Stimulated activated CD8-positive, alpha-beta memory T cell treated with anti-CD3 and anti-CD28 coated beads, Interleukin-4, amount 100 ng/mL, for 24 hours (primary cell): Measurements from ENCODE around the gene ATP8A2.

Source experiments
- DNase-seq: peaks from one replicate; pipeline ENCODE4 v3.0.0-alpha.2; 2020; ENCODE audit warnings: low read depth

ATP8A2 gene

DNA sequence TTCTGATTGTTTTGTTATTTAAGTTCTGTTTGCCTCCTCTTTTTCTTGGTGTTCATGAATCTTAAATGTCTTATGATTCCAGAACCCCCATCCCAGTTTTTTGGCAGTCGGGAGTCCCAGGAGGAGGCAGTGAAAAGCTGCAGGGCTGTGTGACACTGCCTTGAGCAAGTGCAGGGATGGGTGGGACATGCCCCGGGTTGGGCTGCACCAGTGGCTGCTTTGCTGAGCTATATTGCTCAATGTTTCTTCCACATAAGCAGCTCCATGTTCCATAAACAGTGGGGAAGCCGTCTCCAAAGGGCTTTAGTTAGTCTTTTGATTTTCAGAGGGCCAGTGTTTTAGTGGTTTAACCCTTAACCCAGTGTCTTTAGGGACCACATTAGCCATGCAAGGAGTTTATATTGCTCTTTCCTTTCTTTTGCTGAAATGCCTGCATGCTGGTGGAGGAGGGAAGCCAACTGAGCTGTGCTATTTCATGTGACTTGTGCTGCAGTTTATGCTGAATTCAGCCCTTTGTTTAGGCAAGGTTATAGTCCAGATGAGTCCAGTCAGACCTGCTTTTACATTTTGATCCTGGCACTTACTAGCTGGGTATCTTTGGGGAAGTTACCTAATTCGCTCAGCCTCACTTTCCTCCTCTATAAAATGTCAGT is 13.1 kb downstream of the ATP8A2 start:
- no peak for DNase-seq

DNA sequence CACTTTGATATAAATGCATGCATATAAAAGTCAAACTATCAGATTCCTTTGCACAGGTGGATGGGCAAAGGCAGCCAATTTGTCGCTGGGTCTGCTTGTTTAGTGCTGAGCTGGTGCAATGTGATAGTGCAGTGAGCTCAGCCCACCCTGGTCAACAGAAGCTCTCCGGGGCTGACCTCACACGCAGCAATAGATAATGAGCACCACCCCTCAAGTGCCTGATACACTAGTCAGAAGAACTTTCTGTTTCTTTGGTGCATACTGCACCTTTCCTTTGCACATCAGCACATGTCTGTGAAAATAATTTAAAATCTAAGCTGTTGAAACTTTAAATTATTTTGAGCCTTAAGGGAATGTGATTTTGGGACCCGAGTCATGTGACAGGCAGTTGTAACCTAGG is 20.2 kb downstream of the ATP8A2 start:
- no peak for DNase-seq

DNA sequence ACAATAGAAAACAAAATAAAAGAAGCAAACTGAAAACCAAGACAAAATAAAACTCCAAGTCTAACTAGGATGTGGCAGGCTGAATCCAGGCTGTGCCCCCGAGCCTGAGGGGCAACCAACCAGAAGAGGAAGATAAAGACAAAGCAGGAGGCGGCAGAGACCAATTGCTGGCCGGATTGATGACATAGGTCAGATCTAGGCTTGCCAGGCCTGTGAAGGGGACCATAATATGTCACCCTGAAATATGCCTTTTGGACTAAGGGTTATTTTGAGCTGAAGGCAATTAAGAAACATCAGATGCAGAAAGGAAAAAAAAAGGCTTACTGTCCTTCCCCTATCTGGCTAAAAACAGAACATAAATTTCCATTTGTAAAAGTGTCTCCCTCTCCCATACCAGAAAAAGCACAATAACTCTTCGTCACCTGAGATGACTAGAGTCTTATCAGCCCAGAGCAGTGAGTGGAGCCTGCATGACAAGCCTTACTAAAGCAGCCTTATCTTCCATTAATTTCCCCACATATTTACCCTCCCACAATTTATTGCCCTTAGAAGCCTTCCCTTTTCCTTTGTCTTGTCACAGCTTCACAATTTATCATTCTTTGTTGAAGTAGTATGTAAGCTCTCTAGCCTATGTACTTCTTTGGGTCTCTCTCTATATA is 22.8 kb downstream of the ATP8A2 start:
- DNase-seq = no peak

DNA sequence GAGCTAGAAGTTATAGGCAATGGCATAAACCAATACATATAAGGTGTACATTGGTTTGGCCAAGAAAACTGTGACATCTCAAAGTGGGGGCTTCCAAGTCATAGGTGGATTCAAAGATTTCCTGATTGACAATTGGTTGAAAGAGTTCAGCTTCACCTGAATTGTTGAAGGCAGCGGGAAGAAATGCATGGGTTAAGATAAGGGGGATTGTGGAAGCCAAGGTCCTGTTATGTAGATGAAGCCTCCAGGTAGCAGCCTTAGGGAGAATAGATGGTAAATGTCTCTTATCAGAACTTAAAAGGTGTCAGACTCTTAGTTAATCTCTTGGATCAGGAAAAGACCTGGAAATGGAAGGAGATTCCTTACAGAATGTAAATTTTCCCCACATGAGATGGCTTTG is 26.0 kb downstream of the ATP8A2 start:
- DNase-seq = no peak

DNA sequence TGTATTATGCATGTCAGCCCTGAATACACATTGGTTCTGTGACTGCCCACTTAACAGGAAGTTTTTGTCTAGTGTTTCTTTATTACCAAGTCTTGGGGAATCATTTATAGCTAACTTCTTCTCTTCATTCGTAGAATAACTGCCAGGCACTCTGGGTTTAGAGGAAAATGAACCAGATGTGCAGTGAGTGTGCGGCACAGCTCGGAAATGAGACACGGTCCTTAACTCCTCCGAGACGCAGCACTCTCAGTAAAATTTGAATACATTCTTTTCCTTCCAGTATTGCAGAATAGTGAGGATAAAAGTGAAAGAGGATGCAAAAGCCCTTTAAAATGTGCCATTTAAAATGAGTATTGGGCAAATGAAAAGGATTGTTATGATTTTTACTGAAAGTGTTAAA is 29.2 kb downstream of the ATP8A2 start:
- no peak for DNase-seq

DNA sequence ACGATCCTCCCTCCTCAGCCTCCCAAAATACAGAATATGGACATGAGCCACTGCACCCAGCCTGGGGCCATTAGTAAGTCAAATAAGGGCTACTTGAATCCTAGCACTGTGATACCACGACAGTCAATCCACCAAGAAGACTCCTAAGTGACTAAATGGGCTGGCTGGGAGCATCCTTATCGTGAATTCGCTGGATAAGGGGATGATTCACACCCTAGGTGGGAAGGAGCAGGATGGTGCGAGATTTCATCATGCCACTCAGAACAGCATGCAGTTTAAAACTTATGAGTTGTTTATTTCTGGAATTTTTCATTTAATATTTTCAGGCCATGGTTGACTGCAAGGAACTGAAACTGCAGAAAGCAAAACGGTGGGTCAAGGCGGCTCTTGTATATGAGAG is 30.2 kb downstream of the ATP8A2 start:
- DNase-seq = no peak

DNA sequence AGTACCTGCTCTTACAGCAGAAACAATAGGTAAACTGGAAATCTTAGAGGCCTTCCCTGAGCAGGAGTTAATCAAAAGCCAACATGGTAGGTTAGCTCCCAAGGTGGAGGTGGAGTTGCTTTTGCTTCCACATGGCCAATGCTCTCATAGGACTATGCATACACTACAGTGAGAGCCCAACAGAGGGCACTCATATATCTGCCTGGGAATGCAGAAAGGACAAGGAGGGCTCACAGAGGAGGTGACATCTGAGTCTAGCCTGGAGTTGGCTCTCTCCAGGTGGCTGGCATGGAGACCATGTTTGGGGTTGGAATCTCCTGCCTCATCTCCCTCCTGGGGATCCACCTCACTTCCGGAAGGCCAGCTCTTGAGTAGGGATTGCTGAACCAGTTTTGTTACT is 34.6 kb downstream of the ATP8A2 start:
- DNase-seq = no peak

DNA sequence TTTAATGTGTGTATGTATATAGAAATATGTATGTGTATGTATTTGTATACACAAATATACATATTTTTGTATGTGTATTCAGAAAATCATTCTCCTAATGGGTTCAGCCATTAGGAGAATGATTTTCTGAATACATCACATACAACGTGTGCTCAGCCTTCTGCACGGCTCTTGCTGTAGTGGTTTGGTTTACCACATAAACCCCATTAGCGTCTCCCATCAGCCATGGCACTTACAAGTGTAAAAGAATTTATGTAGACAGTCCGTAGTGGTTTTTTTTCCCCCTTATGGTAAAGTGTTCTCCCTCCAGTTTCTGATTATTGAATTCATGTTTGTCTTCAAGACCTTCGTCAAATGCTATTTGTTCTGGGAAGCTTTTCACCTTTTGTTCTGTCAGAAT is 38.2 kb downstream of the ATP8A2 start:
- no peak for DNase-seq

DNA sequence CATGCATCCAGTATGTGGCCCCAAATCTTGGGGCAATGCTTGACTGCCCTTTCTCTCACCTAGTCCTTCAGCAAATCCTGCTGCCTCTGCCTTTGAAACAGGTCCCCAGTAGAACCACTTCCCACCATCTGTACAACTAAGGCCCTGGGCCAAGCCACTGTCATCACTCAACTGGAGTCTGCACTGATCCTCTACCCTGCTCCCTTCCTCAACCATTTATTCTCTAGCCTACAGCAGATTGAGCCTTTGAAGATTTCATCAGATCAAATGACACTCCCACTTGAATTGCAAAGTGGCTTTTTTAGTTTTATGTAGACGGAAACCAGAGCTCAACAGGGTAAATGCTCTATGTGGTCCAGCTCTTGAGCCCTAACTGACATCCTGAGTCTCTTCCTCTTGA is 43.5 kb downstream of the ATP8A2 start:
- no peak for DNase-seq

DNA sequence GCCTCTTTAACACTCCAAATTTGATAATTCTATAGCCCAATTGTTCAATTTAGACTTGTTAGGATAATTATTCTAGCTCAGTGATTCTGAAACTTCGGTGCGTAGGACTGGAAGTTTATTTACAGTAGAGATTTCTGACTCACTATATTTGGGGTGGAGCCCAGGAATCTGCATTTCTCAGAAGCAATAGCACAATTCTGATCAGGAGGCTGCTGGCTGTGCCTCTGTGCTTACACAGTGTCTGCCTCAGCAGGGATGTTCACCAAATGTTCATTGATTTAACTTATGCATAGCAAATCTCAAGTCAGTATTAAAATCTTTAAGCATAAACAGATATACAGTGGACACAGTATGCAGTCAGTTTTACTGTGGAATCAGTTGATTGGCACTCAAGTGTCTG is 45.8 kb downstream of the ATP8A2 start:
- DNase-seq = no peak

DNA sequence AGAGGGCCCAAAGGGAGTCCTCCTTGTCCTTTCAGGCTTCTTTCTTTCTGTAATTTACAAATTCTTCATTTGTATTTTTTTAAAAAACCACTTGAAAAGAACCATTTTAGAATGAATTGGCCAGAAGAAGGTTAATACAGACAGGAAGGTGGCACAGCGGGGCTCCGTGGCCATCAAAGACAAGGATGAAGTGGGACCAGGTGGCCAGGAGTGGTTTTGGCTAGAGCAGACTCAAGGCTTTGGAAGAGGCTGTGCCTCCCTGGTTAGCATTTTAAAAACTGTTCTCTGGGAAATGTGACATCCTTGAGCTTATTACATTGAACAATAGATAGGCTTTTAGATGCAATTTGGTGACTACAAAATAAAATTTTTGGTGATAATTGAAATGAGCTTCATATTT is 48.4 kb downstream of the ATP8A2 start:
- DNase-seq = no peak

DNA sequence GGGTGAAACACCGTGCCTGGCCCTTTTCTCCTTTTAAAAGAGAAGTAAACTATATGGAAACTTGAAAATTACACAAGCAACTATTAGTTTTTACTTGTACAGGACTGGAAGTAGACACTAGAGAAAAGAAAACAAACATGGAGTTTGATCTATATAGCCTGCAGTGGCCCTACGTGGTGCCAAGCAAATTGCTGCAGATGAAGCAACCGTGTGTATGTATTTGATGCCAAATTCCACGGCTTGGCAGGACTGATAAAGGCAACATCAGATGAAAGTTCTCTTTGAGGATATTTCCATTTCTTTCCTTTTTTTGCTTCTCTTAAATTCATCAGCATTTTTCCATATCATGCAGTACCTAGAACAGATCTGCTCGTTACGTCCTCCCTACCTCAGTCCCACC is 49.8 kb downstream of the ATP8A2 start:
- DNase-seq = no peak

DNA sequence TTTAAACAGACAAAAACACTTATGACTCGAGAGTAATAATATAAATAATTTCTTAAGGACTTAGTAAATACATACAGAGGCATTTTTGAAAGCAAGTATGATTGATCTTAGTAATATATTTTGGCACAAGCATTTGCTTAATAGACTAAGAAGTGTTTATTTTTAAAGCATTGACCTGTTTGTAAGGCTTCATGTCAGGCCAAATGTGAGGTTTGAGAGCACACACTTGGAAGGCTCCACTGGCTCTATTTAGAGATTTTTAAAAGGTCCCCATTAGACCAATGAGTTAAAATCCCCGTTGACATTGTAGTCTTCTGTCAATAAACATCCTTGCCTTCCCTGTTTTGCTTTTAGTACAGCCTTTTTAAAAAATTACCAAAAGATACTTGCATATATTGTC is 50.4 kb downstream of the ATP8A2 start:
- DNase-seq = no peak

DNA sequence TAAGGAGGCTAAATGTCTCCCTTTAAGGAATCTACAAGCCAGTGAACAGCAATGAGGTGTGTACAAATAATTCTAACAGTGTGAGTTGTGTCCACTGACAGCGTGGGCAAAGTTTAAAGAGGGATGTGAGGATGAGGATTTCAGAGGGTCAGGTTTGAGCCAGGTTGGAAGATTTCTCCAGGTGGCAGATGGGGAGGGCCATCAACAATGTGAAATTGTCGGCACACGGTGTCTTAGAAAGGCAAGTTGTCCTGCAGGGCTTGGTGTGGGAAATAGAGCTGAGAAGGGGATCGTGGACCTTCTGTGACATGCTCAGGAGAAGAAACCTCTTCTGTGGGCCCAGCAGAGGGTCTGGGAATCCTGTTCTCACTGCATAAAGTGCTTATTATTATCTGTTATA is 52.1 kb downstream of the ATP8A2 start:
- DNase-seq = no peak

DNA sequence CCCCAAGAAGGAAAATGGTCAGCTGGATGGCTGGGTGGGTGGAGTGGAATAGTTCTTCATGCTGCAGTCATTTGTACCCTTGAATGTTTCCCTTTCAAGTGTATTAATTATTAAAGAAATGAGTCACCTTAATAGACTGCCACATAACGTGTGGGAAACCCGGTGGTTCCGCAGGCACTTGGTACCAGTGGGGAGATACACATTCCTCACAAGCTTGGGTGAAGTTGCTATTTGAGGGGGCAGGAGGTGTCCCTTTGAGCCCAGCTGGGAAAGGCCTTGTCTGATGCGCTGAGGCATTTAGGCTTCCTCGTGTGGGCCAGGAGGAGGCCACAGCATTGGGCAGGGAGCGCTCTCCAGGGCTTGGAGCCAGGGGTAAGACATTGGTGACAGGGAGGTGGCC is 57.7 kb downstream of the ATP8A2 start:
- no peak for DNase-seq

DNA sequence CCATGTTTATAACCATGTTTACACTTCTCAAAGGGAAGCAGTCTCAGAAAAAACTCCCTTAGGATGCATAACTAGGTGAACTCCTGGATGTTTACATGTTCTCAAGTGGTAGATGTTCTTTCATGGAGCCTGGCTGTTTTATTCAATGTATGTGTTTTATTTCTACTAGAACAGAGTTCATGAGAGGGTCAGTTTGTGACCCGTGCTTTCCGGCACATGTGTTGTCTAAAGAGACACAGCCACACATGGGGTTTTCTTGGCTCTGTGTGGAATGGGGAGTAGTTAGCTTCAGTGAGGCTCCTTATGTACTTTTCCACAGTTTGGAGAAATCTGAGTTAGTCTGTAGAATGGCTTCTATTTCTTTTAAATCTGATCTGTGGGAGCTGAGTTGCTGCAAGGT is 60.9 kb downstream of the ATP8A2 start:
- no peak for DNase-seq

DNA sequence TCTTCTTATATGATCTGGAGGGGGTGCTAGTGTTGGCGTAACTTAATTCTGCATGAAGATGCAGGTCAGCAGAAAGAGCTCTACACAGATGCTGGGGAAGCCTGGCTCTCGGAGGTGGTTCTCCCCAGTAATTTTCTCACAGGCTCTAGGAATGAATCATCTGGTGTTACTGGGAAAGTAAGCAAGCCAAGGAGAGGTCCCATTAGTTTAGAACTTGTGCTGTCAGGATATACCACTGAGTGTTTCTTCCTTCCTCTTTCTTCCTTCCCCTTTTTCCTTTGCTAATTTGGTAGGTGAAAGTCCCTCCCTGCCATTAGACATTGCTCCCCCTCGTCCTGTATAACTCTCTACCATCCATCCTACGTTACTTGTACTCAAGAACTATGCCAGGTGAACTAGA is 68.3 kb downstream of the ATP8A2 start:
- no peak for DNase-seq

DNA sequence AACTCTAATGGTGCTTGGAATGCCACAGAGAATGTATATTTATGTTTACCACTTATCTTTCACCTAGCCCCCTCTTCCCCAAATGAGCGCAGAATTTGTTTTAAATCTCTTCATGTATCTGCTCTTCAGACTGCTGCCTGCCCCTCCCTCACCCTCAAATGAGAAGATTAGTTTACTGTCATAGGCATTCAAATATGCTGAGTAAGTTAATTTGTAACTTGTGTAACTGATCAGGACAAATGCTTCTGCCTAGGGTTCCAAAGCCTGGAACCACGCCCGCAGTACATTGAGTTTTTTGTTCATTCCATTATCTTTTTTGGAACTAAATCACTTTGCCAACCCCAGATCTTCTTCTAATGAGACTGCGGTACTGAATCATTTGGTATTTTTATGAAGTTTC is 74.5 kb downstream of the ATP8A2 start:
- DNase-seq = no peak

DNA sequence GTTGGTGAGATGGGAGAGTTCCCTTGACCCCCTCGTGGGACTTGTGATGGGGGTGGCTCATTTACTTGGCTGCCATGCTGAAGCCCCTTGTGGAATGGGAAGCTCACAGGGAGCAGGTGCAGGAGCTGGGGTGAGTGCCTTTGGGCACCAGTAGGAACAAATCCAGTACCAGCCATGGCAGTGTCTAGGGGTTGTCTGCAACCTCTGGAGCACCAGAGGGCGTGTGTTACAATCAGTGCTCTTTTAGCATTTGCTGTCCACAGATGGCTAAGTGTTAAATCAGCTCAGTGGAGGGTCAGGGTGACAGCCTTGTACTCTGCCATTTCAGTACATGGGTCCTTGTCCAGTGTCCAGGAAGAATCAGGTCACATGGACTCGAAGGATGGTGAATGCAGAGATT is 75.6 kb downstream of the ATP8A2 start:
- DNase-seq = no peak

DNA sequence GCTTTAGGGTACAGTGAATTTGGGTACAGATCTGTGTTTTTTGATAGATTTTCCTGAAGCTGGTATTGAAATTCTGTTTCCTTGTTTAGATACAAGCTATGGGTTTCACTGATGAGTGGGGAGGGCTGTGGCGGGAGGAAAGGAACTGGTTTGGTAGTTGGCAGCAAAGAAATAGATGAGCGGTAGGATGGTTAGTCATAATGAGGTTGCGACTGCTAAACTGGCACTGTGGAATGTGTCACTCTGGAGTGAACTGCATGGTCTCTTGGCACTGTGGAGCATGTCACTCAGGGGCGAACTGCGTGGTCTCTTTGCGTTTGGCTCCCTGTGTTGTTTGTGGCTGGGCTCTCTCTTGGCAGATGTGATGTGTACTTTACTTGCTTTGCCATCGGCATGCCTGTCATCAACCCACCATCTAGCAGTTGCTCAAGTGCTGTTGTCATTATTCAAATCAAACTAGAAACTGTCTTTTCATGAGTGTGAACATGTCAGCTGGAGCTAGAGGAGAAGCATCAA is 82.1 kb downstream of the ATP8A2 start:
- DNase-seq = no peak

DNA sequence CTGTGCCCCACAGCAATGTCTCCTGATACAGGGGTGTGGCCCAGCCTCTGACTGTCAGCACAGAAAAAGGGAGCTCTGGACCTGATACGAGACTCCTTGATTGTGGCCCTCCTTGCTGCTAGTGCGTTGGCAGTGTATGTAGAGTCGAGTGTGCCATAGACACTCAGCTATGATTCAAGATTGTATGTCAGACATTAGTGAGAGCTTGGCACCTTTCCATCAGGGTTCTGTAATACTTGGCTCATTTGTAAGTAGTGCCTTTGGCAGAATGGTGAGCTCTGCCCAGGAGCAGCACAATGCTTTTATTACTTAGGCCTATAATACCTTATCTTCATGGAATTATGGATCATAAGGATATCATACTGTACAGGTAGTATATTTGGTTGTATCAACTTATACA is 83.4 kb downstream of the ATP8A2 start:
- no peak for DNase-seq

DNA sequence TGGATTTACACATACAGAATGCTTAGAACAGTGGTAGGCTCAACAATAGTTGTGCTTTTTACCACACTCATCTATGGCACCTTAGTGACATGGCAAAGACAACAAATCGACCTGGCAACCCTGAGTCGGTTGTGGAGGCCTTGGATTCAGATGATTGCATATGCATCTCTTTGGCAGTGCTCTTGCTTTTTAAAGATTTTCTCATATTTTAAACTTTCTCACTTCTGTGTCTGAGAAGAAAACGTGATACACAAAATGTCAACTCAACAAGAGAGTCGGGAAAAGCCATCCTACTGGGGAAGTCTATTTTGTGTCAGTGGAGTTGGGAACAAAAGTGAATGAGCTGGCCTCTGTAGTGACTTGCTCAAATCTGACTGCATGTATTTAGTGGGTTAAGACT is 85.8 kb downstream of the ATP8A2 start:
- no peak for DNase-seq

DNA sequence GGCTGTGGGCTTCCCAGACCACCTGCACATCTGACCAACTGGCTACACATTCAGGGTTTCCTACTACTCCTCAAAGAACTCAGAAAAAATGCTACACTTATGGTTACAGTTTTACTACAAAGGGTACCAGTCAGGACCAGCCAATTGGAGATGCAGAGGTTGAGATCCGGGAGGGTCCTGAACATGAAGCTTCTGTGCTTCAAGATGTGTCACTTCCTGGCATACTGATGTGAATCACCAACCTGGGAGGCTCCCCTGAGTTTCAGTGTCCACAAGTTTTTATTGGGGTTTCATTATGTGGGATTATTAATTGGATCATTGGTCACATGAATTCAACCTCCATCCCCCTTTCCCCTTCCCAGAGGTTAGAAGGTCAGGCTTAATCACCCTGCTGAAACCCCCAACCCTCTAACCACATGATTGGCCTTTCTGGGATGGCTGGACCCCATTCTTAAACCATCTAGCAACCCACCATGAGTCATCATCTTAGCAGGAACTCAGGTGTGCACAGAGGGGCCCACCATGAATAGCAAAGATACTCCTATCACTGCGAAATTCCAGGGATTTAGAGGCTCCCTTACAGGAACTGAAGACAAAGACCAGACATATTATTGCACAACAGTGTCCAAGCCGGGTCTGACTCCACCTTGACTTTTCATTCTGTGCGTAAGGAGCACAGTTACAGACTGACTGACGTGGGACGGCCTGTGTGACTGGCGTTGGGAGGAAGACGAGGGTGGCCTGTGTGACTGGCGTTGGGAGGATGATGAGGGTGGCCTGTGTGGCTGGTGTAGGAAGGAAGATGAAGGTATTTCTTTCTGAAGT is 90.7 kb downstream of the ATP8A2 start:
- no peak for DNase-seq
